PC-9 (cell line): ENCODE measurements around the gene PITPNM3.

Source experiments
- CTCF ChIP-seq: fragments of 200-600 bp; sonication (generic); conservative IDR thresholded peaks from 2 replicates; pipeline ENCODE4 v1.6.1; 2017; ENCODE audit warnings: mixed run types, antibody characterized with exemption, mild to moderate bottlenecking, moderate library complexity
- EZH2 ChIP-seq: fragments of 200-600 bp; sonication (generic); IDR thresholded peaks from 2 replicates; pipeline ENCODE4 v1.8.0; 2017; ENCODE audit warnings: antibody characterized with exemption, low read depth

DNA sequence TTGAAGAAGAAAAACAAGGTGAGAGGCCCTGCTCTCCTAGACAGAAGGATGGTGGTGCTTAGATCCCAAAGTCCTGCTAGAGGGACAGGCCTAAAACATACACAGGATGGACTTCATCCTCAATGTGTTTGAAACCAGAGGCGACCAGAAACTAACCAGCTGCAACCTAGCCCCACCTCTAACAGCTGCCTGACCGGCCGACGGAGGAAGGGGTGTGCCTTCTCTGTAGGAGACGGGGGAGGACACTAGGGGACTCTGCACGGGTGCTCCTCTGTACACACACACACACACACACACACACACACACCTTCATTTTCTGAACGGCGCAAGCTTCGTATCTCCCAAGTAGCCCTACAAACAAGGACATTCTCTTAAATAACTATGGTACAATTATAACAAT is 24.3 kb upstream of the PITPNM3 start:
- TF ChIP-seq CTCF, result no peak
- no peak for TF ChIP-seq EZH2
